SKM-1 (cell line): ENCODE data around the gene CCDC107.

Source experiments
- DNase-seq: peaks from one replicate; lab custom pipeline; 2025; ENCODE audit not compliant: unreplicated experiment; lab: John Stamatoyannopoulos, UW

CCDC107 gene

GRCh38 chr9:35682051-35682450, 24.0 kb downstream of the CCDC107 start:
- DNase-seq: no peak

GRCh38 chr9:35682520-35683315, 24.6 kb downstream of the CCDC107 start:
- DNase-seq: no peak

GRCh38 chr9:35683323-35683722, 25.2 kb downstream of the CCDC107 start:
- no peak for DNase-seq

- no peak for DNase-seq
Observed at GRCh38 chr9:35684921-35685320, 26.8 kb downstream of the CCDC107 start.

- no peak for DNase-seq
Observed at GRCh38 chr9:35685506-35685905, 27.4 kb downstream of the CCDC107 start.

GRCh38 chr9:35686222-35687203, 28.4 kb downstream of the CCDC107 start:
- no peak for DNase-seq

- no peak for DNase-seq
Observed at GRCh38 chr9:35687306-35687705, 29.2 kb downstream of the CCDC107 start.

- DNase-seq: no peak
Observed at GRCh38 chr9:35687972-35688557, 30.0 kb downstream of the CCDC107 start.

GRCh38 chr9:35688558-35689541, 30.8 kb downstream of the CCDC107 start:
- DNase-seq: no peak

GRCh38 chr9:35689542-35690293, 31.6 kb downstream of the CCDC107 start, which contains the start of gene TPM2:
TSS of gene TPM2 (minus strand) at chr9:35689925. CDS start at chr9:35689817, 108 bp downstream.
- no peak for DNase-seq

GRCh38 chr9:35690294-35690613, 32.2 kb downstream of the CCDC107 start:
- DNase-seq: no peak

- peak; percentile 39 for DNase-seq
Observed at GRCh38 chr9:35690614-35691333, 32.7 kb downstream of the CCDC107 start.

- no peak for DNase-seq
Observed at GRCh38 chr9:35691334-35691650, 33.2 kb downstream of the CCDC107 start.

- DNase-seq: no peak
Observed at GRCh38 chr9:35691757-35692301, 33.7 kb downstream of the CCDC107 start.

- no peak for DNase-seq
Observed at GRCh38 chr9:35695943-35696401, 37.9 kb downstream of the CCDC107 start.

GRCh38 chr9:35696520-35697215, 38.6 kb downstream of the CCDC107 start:
- peak; percentile 9 for DNase-seq

- no peak for DNase-seq
Observed at GRCh38 chr9:35697486-35697885, 39.4 kb downstream of the CCDC107 start.

GRCh38 chr9:35698231-35698630, 40.1 kb downstream of the CCDC107 start:
- DNase-seq: no peak
